Measurements from ENCODE around the gene ARAP1. TPM values are rescaled to one million over a fixed set of nuclear protein-coding genes. Genes with fewer than 3 reads are reported as not detected.
A peak's percentile ranks its signal among the peaks of the same experiment; 100 is the strongest.

ARAP1 gene
- total and polyA plus RNA-seq, 2 donors (not counting 1 experiment from before 2014, with no cell fraction given) = 41.8 to 113 TPM

GRCh38 chr11:72753341-72754148, 1.3 kb upstream of the ARAP1 start:
- Histone ChIP-seq H3K4me3 (replicated peaks in 1 of 4; ENCODE audit: control extremely low read depth in 1 of 4, insufficient read depth in 1 of 4, low read depth in 3 of 4, low read length in 4 of 4) (no peak overlapping the region), H3K4me2 (ENCODE audit: extremely low read depth, insufficient read depth, low read length) (no peak overlapping the region), H4K20me1 (ENCODE audit: control insufficient read depth, extremely low read depth, insufficient read depth, low read length) (no peaks in the 10 kb centered on the region), H3K9me3 (ENCODE audit: control insufficient read depth, insufficient read depth, low read depth, low read length) (no peaks in the 10 kb centered on the region), H3K9ac (ENCODE audit: insufficient read depth, low read length) (no peak overlapping the region), H3K4me1 (ENCODE audit: control insufficient read depth, extremely low read depth, insufficient read depth, low read length) (peaks cover 11% of the 10 kb centered on the region), H3K27ac (ENCODE audit: insufficient read depth, low read length) (no peak overlapping the region), H3K27me3 (ENCODE audit: control insufficient read depth, insufficient read depth, low read length) (no peaks in the 10 kb centered on the region), H3K36me3 (ENCODE audit: control insufficient read depth, insufficient read depth, low read length) (no peaks in the 10 kb centered on the region), H3K79me2 (ENCODE audit: control insufficient read depth, insufficient read depth, low read length) (peaks cover 11% of the 10 kb centered on the region), H2AFZ (ENCODE audit: low read length) (no peak overlapping the region)
- TF ChIP-seq EZH2 (IDR thresholded peaks at IDR 0.05; ENCODE audit: low read length, missing control alignments) = no peak
- TF ChIP-seq CTCF (conservative IDR thresholded peaks at IDR 0.05 in 1 of 2, IDR thresholded peaks at IDR 0.05 in 1 of 2; ENCODE audit: low read depth in 1 of 2, low read length in 2 of 2) = peak; percentile 10 to 19
- no peak for DNase-seq (ENCODE audit: low read depth in 2 of 2)

GRCh38 chr11:72751116-72752087, 806 bp downstream of the ARAP1 start:
- no peak for TF ChIP-seq EZH2 (IDR thresholded peaks at IDR 0.05; ENCODE audit: low read length, missing control alignments)
- no peak for TF ChIP-seq CTCF (conservative IDR thresholded peaks at IDR 0.05 in 1 of 2, IDR thresholded peaks at IDR 0.05 in 1 of 2; ENCODE audit: low read depth in 1 of 2, low read length in 2 of 2)
- Histone ChIP-seq H3K79me2 (ENCODE audit: control insufficient read depth, insufficient read depth, low read length) (peaks cover 11% of the 10 kb centered on the region), H3K27ac (ENCODE audit: insufficient read depth, low read length) (peak overlapping the region; percentile 22), H3K4me3 (replicated peaks in 1 of 4; ENCODE audit: control extremely low read depth in 1 of 4, insufficient read depth in 1 of 4, low read depth in 3 of 4, low read length in 4 of 4) (peak overlapping the region; percentile 69 to 83 (median 80)), H4K20me1 (ENCODE audit: control insufficient read depth, extremely low read depth, insufficient read depth, low read length) (no peaks in the 10 kb centered on the region), H3K4me1 (ENCODE audit: control insufficient read depth, extremely low read depth, insufficient read depth, low read length) (peaks cover 6% of the 10 kb centered on the region), H3K27me3 (ENCODE audit: control insufficient read depth, insufficient read depth, low read length) (no peaks in the 10 kb centered on the region), H3K36me3 (ENCODE audit: control insufficient read depth, insufficient read depth, low read length) (no peaks in the 10 kb centered on the region), H2AFZ (ENCODE audit: low read length) (peak overlapping the region; percentile 43), H3K9me3 (ENCODE audit: control insufficient read depth, insufficient read depth, low read depth, low read length) (no peaks in the 10 kb centered on the region), H3K9ac (ENCODE audit: insufficient read depth, low read length) (peak overlapping the region; percentile 61), H3K4me2 (ENCODE audit: extremely low read depth, insufficient read depth, low read length) (peak overlapping the region; percentile 94)
- DNase-seq (ENCODE audit: low read depth in 2 of 2) = no peak

GRCh38 chr11:72750556-72751115, 1.6 kb downstream of the ARAP1 start:
- H2AFZ ChIP-seq (ENCODE audit: low read length) = no peak overlapping the region
- H3K4me2 ChIP-seq (ENCODE audit: extremely low read depth, insufficient read depth, low read length) = no peak overlapping the region
- peak overlapping the region in 1 of 4 experiments; percentile 83 for H3K4me3 ChIP-seq (replicated peaks in 1 of 4; ENCODE audit: control extremely low read depth in 1 of 4, insufficient read depth in 1 of 4, low read depth in 3 of 4, low read length in 4 of 4)
- H3K4me1 ChIP-seq (ENCODE audit: control insufficient read depth, extremely low read depth, insufficient read depth, low read length) = peaks cover 6% of the 10 kb centered on the region
- H4K20me1 ChIP-seq (ENCODE audit: control insufficient read depth, extremely low read depth, insufficient read depth, low read length) = no peaks in the 10 kb centered on the region
- H3K9ac ChIP-seq (ENCODE audit: insufficient read depth, low read length) = no peak overlapping the region
- H3K27ac ChIP-seq (ENCODE audit: insufficient read depth, low read length) = no peak overlapping the region
- H3K9me3 ChIP-seq (ENCODE audit: control insufficient read depth, insufficient read depth, low read depth, low read length) = no peaks in the 10 kb centered on the region
- DNase-seq (ENCODE audit: low read depth in 2 of 2) = no peak
- TF ChIP-seq CTCF (conservative IDR thresholded peaks at IDR 0.05 in 1 of 2, IDR thresholded peaks at IDR 0.05 in 1 of 2; ENCODE audit: low read depth in 1 of 2, low read length in 2 of 2) (no peak), EZH2 (IDR thresholded peaks at IDR 0.05; ENCODE audit: low read length, missing control alignments) (no peak)
- peaks cover 11% of the 10 kb centered on the region for H3K79me2 ChIP-seq (ENCODE audit: control insufficient read depth, insufficient read depth, low read length)
- H3K27me3 ChIP-seq (ENCODE audit: control insufficient read depth, insufficient read depth, low read length) = no peaks in the 10 kb centered on the region
- H3K36me3 ChIP-seq (ENCODE audit: control insufficient read depth, insufficient read depth, low read length) = no peaks in the 10 kb centered on the region
